Muscle of leg (tissue), 11 donors: Measurements from ENCODE around the gene NTN1. TPM values are rescaled to one million over a fixed set of nuclear protein-coding genes. Genes with fewer than 3 reads are reported as not detected.

Source experiments
- DNase-seq: peaks from one replicate; pipeline ENCODE4 v3.0.0; 2013
- H3K27ac ChIP-seq: one replicate; pipeline ENCODE4 v1.5.1; 2013; ENCODE audit warnings: mild to moderate bottlenecking, low read length, control low read depth
- H3K27me3 ChIP-seq: one replicate; pipeline ENCODE4 v1.6.1; 2013; ENCODE audit warnings: low read length; ENCODE audit not compliant: control insufficient read depth, insufficient read depth
- H3K36me3 ChIP-seq: one replicate; pipeline ENCODE4 v1.6.1; 2013; ENCODE audit warnings: low read length; ENCODE audit not compliant: control insufficient read depth, insufficient read depth
- H3K4me1 ChIP-seq: one replicate; pipeline ENCODE4 v1.6.1; 2013; ENCODE audit warnings: low read length; ENCODE audit not compliant: control insufficient read depth, insufficient read depth
- H3K4me3 ChIP-seq: one replicate; pipeline ENCODE4 v1.5.1; 2013; ENCODE audit warnings: low read length, control low read depth
- H3K9me3 ChIP-seq: replicated peaks from 2 replicates; pipeline ENCODE4 v1.6.1; 2013; ENCODE audit warnings: low read depth, low read length; ENCODE audit not compliant: control insufficient read depth
- WGBS: methylation state at CpG from one replicate; pipeline ENCODE4 v1.1.5; 2013; ENCODE audit warnings: missing lambda C conversion rate; ENCODE audit not compliant: insufficient coverage; 5-methylcytosine and 5-hydroxymethylcytosine counted together
- polyA plus RNA-seq, 8 donors: library from polyadenylated mRNA; unstranded; fragments of 120-200 nt; gene quantifications; one replicate each; pipeline versions ENCODE4 v1.2.1 to v1.2.3, GENCODE V29; 2013; ENCODE audit warnings: inconsistent platforms in 1 of 8, low replicate concordance in 1 of 8; ENCODE audit not compliant: insufficient read length in 8 of 8, insufficient read depth in 1 of 8
- total RNA-seq: library from RNA; stranded (reverse); fragments of 120-200 nt; gene quantifications from one replicate; pipeline ENCODE4 v1.2.4, GENCODE V29; 2013

Gene NTN1
- total and polyA plus RNA-seq, 9 donors: 3.5 to 14.4 (median 5.6) TPM

- no peak overlapping the region for H3K4me3 ChIP-seq
- H3K4me1 ChIP-seq: peaks cover 13% of the 10 kb centered on the region
- H3K27ac ChIP-seq: no peak overlapping the region
- no peaks in the 10 kb centered on the region for H3K27me3 ChIP-seq
- DNase-seq: no peak
- peaks cover 2% of the 10 kb centered on the region for H3K9me3 ChIP-seq
- whole genome bisulfite sequencing: 82% methylated on average over 23 of the region's 25 CpGs
- no peaks in the 10 kb centered on the region for H3K36me3 ChIP-seq
Observed at GRCh38 chr17:9221147-9221921, 200.0 kb downstream of the NTN1 start.

- 95% methylated on average over 5 of the region's 5 CpGs for WGBS
- H3K27ac ChIP-seq: no peak overlapping the region
- H3K36me3 ChIP-seq: no peaks in the 10 kb centered on the region
- no peaks in the 10 kb centered on the region for H3K9me3 ChIP-seq
- no peak overlapping the region for H3K4me3 ChIP-seq
- DNase-seq: no peak
- no peaks in the 10 kb centered on the region for H3K27me3 ChIP-seq
- peaks cover 13% of the 10 kb centered on the region for H3K4me1 ChIP-seq
Observed at GRCh38 chr17:9221922-9222180, 200.5 kb downstream of the NTN1 start.

- peaks cover 12% of the 10 kb centered on the region for H3K4me1 ChIP-seq
- no peak for DNase-seq
- no peaks in the 10 kb centered on the region for H3K36me3 ChIP-seq
- H3K27me3 ChIP-seq: no peaks in the 10 kb centered on the region
- 33% methylated on average over 1 of the region's 8 CpGs for WGBS
- H3K4me3 ChIP-seq: no peak overlapping the region
- H3K27ac ChIP-seq: no peak overlapping the region
- no peaks in the 10 kb centered on the region for H3K9me3 ChIP-seq
Observed at GRCh38 chr17:9223531-9223930, 202.2 kb downstream of the NTN1 start.

GRCh38 chr17:9224485-9224884 is 203.2 kb downstream of the NTN1 start:
- 97% methylated on average over 4 of the region's 7 CpGs for WGBS
- Histone ChIP-seq H3K36me3 (no peaks in the 10 kb centered on the region), H3K4me1 (peaks cover 10% of the 10 kb centered on the region), H3K27me3 (no peaks in the 10 kb centered on the region), H3K27ac (no peak overlapping the region), H3K4me3 (no peak overlapping the region), H3K9me3 (no peaks in the 10 kb centered on the region)
- DNase-seq: no peak

GRCh38 chr17:9225305-9226101 is 204.2 kb downstream of the NTN1 start:
- 40% methylated on average over 16 of the region's 32 CpGs for WGBS
- Histone ChIP-seq H3K27ac (no peak overlapping the region), H3K4me3 (no peak overlapping the region), H3K36me3 (no peaks in the 10 kb centered on the region), H3K4me1 (peaks cover 10% of the 10 kb centered on the region), H3K9me3 (no peaks in the 10 kb centered on the region), H3K27me3 (no peaks in the 10 kb centered on the region)
- no peak for DNase-seq

- peaks cover 10% of the 10 kb centered on the region for H3K4me1 ChIP-seq
- no peaks in the 10 kb centered on the region for H3K27me3 ChIP-seq
- 82% methylated on average over 14 of the region's 34 CpGs for WGBS
- no peaks in the 10 kb centered on the region for H3K9me3 ChIP-seq
- no peaks in the 10 kb centered on the region for H3K36me3 ChIP-seq
- DNase-seq: no peak
- H3K4me3 ChIP-seq: no peak overlapping the region
- H3K27ac ChIP-seq: no peak overlapping the region
Observed at GRCh38 chr17:9226130-9226793, 205.0 kb downstream of the NTN1 start.

GRCh38 chr17:9226794-9227135 is 205.5 kb downstream of the NTN1 start:
- Histone ChIP-seq H3K4me3 (no peak overlapping the region), H3K36me3 (no peaks in the 10 kb centered on the region), H3K9me3 (no peaks in the 10 kb centered on the region), H3K27ac (no peak overlapping the region), H3K4me1 (peaks cover 10% of the 10 kb centered on the region), H3K27me3 (no peaks in the 10 kb centered on the region)
- 41% methylated on average over 12 of the region's 14 CpGs for WGBS
- no peak for DNase-seq

GRCh38 chr17:9227819-9228407 is 206.6 kb downstream of the NTN1 start:
- WGBS: 74% methylated on average over 13 of the region's 13 CpGs
- Histone ChIP-seq H3K4me3 (no peak overlapping the region), H3K27ac (peak overlapping the region; percentile 59), H3K4me1 (peaks cover 20% of the 10 kb centered on the region), H3K9me3 (no peaks in the 10 kb centered on the region), H3K36me3 (no peaks in the 10 kb centered on the region), H3K27me3 (peaks cover 2% of the 10 kb centered on the region)
- DNase-seq: no peak

GRCh38 chr17:9228408-9229159 is 207.3 kb downstream of the NTN1 start:
- peak; percentile 95 for DNase-seq
- no peaks in the 10 kb centered on the region for H3K36me3 ChIP-seq
- 48% methylated on average over 11 of the region's 16 CpGs for WGBS
- no peaks in the 10 kb centered on the region for H3K9me3 ChIP-seq
- H3K4me1 ChIP-seq: peaks cover 26% of the 10 kb centered on the region
- no peak overlapping the region for H3K4me3 ChIP-seq
- peaks cover 6% of the 10 kb centered on the region for H3K27me3 ChIP-seq
- H3K27ac ChIP-seq: peak overlapping the region; percentile 59
